Breast epithelium (tissue), 4 donors: Measurements from ENCODE around the gene SEMA4F. TPM values are rescaled to one million over a fixed set of nuclear protein-coding genes. Genes with fewer than 3 reads are reported as not detected.

ENCODE experiments used
- DNase-seq, 2 donors: peaks; one replicate each; pipeline ENCODE4 v3.0.0-alpha.2; 2019; ENCODE audit warnings: low spot score in 2 of 2
- H3K27ac ChIP-seq, 2 donors: fragments of 200-600 bp; sonication (generic) in 1 of 2; one replicate each; pipeline ENCODE4 v1.5.1; 2016 to 2019; ENCODE audit warnings: mild to moderate bottlenecking in 1 of 2
- H3K27me3 ChIP-seq, 2 donors: fragments of 200-600 bp; sonication (generic) in 1 of 2; one replicate each; pipeline versions ENCODE4 v1.5.1 to v1.6.0; 2017 to 2019; ENCODE audit warnings: control low read depth in 1 of 2, mild to moderate bottlenecking in 1 of 2
- H3K36me3 ChIP-seq: fragments of 200-600 bp; one replicate; pipeline ENCODE4 v1.5.1; 2019
- H3K4me1 ChIP-seq, 2 donors: fragments of 200-600 bp; sonication (generic); one replicate each; pipeline ENCODE4 v1.5.1; 2016 to 2019; ENCODE audit warnings: control low read depth in 1 of 2
- H3K4me3 ChIP-seq, 3 donors: fragments of 200-600 bp; sonication (generic); 1 replicate in 2 of 3; 2 replicates in 1 of 3; pipeline ENCODE4 v1.5.1; 2016 to 2019; ENCODE audit warnings: mild to moderate bottlenecking in 3 of 3, moderate library complexity in 2 of 3
- H3K9me3 ChIP-seq, 2 donors: fragments of 200-600 bp; sonication (generic) in 1 of 2; one replicate each; pipeline ENCODE4 v1.5.1; 2016 to 2019; ENCODE audit warnings: control low read depth in 1 of 2
- POLR2A ChIP-seq: fragments of 450-650 bp; IDR thresholded peaks from one replicate; pipeline ENCODE4 v1.6.1; 2016; ENCODE audit warnings: antibody characterized with exemption, mild to moderate bottlenecking, moderate library complexity
- POLR2AphosphoS5 ChIP-seq, 3 donors: sonication (generic); formaldehyde crosslinking; IDR thresholded peaks; one replicate each; pipeline ENCODE4 v1.6.1; 2017; ENCODE audit warnings: antibody characterized with exemption in 3 of 3
- intact Hi-C: fragments of 100-400 bp; cut with DNase I; formaldehyde crosslinking; loops from one replicate; pipeline ENCODE4 v1.15.1; 2023; ENCODE audit warnings: low total_unique reads
- total RNA-seq, 3 donors: library from RNA; depleted of rRNA; stranded (reverse); fragments of >200 nt; gene quantifications; one replicate each; pipeline ENCODE4 v1.1.0, GENCODE V29; 2016
- TF ChIP-seq, protein P1 (sequence below), 3 donors: fragments of 450-650 bp; IDR thresholded peaks; one replicate each; pipeline ENCODE4 v1.5.1; 2016 to 2017; ENCODE audit warnings: antibody characterized with exemption in 3 of 3, mild to moderate bottlenecking in 3 of 3, moderate library complexity in 3 of 3

Gene SEMA4F
- total RNA-seq, 3 donors from 2014 or later, result 4.6 to 8.8 (median 8.5) TPM

- intact Hi-C loops, result no loop called here
Measured at GRCh38 chr2:74693668-74694067, 39.6 kb downstream of the SEMA4F start.

GRCh38 chr2:74694281-74694680 is 40.2 kb downstream of the SEMA4F start:
- intact Hi-C loops, result no loop called here

More at GRCh38 chr2:74693668-74694067, 39.6 kb downstream of the SEMA4F start:
- Histone ChIP-seq H3K4me3 (no peak overlapping the region), H3K27me3 (no peaks in the 10 kb centered on the region), H3K9me3 (no peaks in the 10 kb centered on the region), H3K4me1 (no peaks in the 10 kb centered on the region), H3K27ac (no peak overlapping the region), H3K36me3 (no peaks in the 10 kb centered on the region)
- no peak for DNase-seq
- TF ChIP-seq, protein P1, sequence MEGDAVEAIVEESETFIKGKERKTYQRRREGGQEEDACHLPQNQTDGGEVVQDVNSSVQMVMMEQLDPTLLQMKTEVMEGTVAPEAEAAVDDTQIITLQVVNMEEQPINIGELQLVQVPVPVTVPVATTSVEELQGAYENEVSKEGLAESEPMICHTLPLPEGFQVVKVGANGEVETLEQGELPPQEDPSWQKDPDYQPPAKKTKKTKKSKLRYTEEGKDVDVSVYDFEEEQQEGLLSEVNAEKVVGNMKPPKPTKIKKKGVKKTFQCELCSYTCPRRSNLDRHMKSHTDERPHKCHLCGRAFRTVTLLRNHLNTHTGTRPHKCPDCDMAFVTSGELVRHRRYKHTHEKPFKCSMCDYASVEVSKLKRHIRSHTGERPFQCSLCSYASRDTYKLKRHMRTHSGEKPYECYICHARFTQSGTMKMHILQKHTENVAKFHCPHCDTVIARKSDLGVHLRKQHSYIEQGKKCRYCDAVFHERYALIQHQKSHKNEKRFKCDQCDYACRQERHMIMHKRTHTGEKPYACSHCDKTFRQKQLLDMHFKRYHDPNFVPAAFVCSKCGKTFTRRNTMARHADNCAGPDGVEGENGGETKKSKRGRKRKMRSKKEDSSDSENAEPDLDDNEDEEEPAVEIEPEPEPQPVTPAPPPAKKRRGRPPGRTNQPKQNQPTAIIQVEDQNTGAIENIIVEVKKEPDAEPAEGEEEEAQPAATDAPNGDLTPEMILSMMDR (IDR thresholded peaks at IDR 0.05), result no peak
- TF ChIP-seq POLR2AphosphoS5 (IDR thresholded peaks at IDR 0.05) (no peak), POLR2A (no peak)

GRCh38 chr2:74695663-74696062 is 41.6 kb downstream of the SEMA4F start:
- DNase-seq, result no peak
- Histone ChIP-seq H3K9me3 (no peaks in the 10 kb centered on the region), H3K4me1 (no peaks in the 10 kb centered on the region), H3K27me3 (no peaks in the 10 kb centered on the region), H3K36me3 (no peaks in the 10 kb centered on the region), H3K27ac (no peak overlapping the region), H3K4me3 (no peak overlapping the region)
- intact Hi-C loops, result no loop called here
- no peak for TF ChIP-seq POLR2AphosphoS5 (IDR thresholded peaks at IDR 0.05)
- no peak for TF ChIP-seq POLR2A
- TF ChIP-seq, protein P1 (IDR thresholded peaks at IDR 0.05), result no peak

More at GRCh38 chr2:74694281-74694680, 40.2 kb downstream of the SEMA4F start:
- Histone ChIP-seq H3K27ac (no peak overlapping the region), H3K27me3 (no peaks in the 10 kb centered on the region), H3K36me3 (no peaks in the 10 kb centered on the region), H3K4me3 (no peak overlapping the region), H3K4me1 (no peaks in the 10 kb centered on the region), H3K9me3 (no peaks in the 10 kb centered on the region)
- DNase-seq, result no peak
- TF ChIP-seq POLR2AphosphoS5 (IDR thresholded peaks at IDR 0.05) (no peak), POLR2A (no peak)
- TF ChIP-seq, protein P1 (IDR thresholded peaks at IDR 0.05), result no peak

- Histone ChIP-seq H3K27me3 (no peaks in the 10 kb centered on the region), H3K4me3 (no peak overlapping the region), H3K27ac (no peak overlapping the region), H3K9me3 (no peaks in the 10 kb centered on the region), H3K36me3 (no peaks in the 10 kb centered on the region), H3K4me1 (no peaks in the 10 kb centered on the region)
- intact Hi-C loops, result no loop called here
- DNase-seq, result no peak
- no peak for TF ChIP-seq POLR2AphosphoS5 (IDR thresholded peaks at IDR 0.05)
- TF ChIP-seq, protein P1 (IDR thresholded peaks at IDR 0.05), result no peak
- TF ChIP-seq POLR2A, result no peak
Measured at GRCh38 chr2:74696829-74697228, 42.8 kb downstream of the SEMA4F start.

- intact Hi-C loops, result no loop called here
- H3K4me3 ChIP-seq, result no peak overlapping the region
- no peak for DNase-seq
- no peaks in the 10 kb centered on the region for H3K4me1 ChIP-seq
- TF ChIP-seq, protein P1 (IDR thresholded peaks at IDR 0.05), result no peak
- no peak for TF ChIP-seq POLR2AphosphoS5 (IDR thresholded peaks at IDR 0.05)
- TF ChIP-seq POLR2A, result no peak
- no peak overlapping the region for H3K27ac ChIP-seq
- no peaks in the 10 kb centered on the region for H3K27me3 ChIP-seq
- H3K36me3 ChIP-seq, result no peaks in the 10 kb centered on the region
- H3K9me3 ChIP-seq, result no peaks in the 10 kb centered on the region
Measured at GRCh38 chr2:74700643-74701372, 46.8 kb downstream of the SEMA4F start.
